ENCODE results near the gene ATP5PD. TPM values are rescaled to one million over a fixed set of nuclear protein-coding genes. Genes with fewer than 3 reads are reported as not detected.

ATP5PD gene
- 592 TPM for polyA plus RNA-seq (2013, experiment 1 of 2)
- 600 TPM for polyA plus RNA-seq (2013, experiment 2 of 2)

DNA sequence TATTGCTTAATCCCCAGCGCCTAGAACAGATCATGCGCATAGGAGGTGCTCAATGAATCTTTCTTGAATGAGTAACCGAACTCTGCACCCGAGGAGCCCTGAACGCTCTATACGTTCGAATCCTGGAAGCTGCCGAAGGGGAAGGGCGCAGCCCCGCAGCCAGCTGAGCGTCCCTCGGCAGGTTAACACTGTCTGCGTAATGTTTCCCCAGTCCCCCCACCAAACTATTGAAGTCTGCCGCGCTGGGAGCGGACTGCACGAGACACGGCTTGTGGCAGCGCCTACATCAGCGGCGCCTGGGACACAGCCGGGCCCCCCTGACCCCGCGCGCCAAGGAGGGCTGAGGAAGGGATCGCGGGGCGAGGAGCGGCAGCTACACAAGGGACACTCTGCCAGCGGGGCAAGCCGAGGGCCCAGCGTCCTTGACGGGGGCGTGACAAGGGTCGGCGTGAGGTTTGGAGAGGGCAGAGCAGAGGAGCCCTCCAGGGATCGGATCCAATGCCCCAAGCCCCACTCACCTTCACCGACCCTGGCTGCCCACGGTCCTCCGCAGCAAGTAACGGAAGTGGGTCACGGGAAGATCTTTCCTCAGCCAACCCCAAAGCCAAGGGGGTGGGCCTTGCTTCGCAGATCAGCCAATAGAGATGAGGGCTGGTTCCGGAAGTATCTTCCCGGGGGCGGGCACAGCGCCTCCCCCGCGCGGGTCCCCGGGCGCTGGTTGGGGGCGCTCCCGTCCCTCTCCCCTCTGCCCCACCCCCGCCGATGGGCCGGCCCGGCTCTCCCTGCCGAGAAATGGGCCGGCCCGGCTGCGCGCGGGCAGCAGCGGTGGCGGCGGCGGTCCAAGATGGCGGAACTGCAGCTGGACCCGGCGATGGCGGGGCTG lies at the start of gene ATP5PD, which contains the start of gene KCTD2:
Gene ATP5PD (minus strand): TSS at position 563 of the 883 bp plus-strand sequence. CDS start 4,319 bp downstream, outside the sequence.
Gene KCTD2 (plus strand): TSS at position 819 of the 883 bp plus-strand sequence. CDS start 26 bp downstream, at position 845.
- Histone ChIP-seq H4K8ac (ENCODE audit: low read depth, low read length) (peak within 1 kb of the TSS; percentile 79), H3K9ac (ENCODE audit: low read length) (peak within 1 kb of the TSS; percentile 99), H4K5ac (ENCODE audit: low read length) (no peak within 1 kb of the TSS), H3K4ac (ENCODE audit: low read depth, low read length) (peak within 1 kb of the TSS; percentile 90), H3K79me2 (ENCODE audit: control insufficient read depth, insufficient read depth, low read length) (peaks cover 33% of the 10 kb centered on the region), H3K79me1 (ENCODE audit: low read length) (peaks cover 8% of the 10 kb centered on the region), H3K4me3 (ENCODE audit: low read length) (peak within 1 kb of the TSS; percentile 77), H3K27me3 (ENCODE audit: insufficient read depth, low read length, poor library complexity) (no peaks in the 10 kb centered on the region), H3K23ac (ENCODE audit: low read length) (peak within 1 kb of the TSS; percentile 97), H3K4me2 (ENCODE audit: low read length) (peak within 1 kb of the TSS; percentile 63), H3K56ac (ENCODE audit: low read length) (peak within 1 kb of the TSS; percentile 100), H2AK5ac (ENCODE audit: low read length) (peak within 1 kb of the TSS; percentile 17), H3K4me1 (ENCODE audit: control insufficient read depth, low read depth, low read length) (peaks cover 12% of the 10 kb centered on the region), H2BK120ac (ENCODE audit: low read depth, low read length) (peak within 1 kb of the TSS; percentile 0), H3K27ac (ENCODE audit: low read depth, low read length) (peak within 1 kb of the TSS; percentile 93), H2BK15ac (replicated peaks; ENCODE audit: low read depth) (no peak within 1 kb of the TSS), H3K18ac (ENCODE audit: low read length) (peak within 1 kb of the TSS; percentile 91), H3K36me3 (ENCODE audit: control insufficient read depth, insufficient read depth, low read length) (peaks cover 2% of the 10 kb centered on the region), H2BK5ac (ENCODE audit: low read length) (peak within 1 kb of the TSS; percentile 98)
- DNase-seq = peak; percentile 99
- no CpG with 5 or more reads among the region's 72 CpGs for WGBS (ENCODE audit: extremely low coverage, insufficient coverage, low lambda C conversion rate)

DNA sequence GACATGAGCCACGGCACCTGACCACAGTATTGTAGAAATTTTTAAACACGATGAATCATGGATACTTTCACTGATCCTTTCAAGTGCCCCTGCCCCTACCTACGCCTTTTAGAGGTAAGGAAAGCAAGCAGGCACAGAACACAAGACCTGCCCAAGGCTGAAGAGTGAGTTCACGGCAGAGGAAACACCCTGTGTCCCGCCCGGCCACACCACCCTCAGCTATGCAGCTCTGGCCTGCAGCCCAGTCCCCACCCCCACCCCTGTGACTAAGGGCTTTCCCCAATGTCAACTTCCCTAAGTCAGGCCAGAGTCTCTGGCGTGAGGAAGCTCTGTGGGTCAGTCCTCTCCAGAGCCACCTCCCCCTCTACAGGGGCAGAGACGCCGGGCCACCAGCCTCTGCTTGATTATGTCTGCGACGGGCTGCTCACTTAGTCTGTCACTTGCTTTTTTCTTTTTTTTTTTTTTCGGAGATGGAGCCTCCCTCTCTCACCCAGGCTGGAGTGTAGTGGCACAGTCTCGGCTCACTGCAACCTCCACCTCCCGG lies 49.4 kb upstream of the ATP5PD start:
- Histone ChIP-seq H3K27ac (ENCODE audit: low read depth, low read length) (no peak overlapping the region), H4K8ac (ENCODE audit: low read depth, low read length) (no peak overlapping the region), H3K36me3 (ENCODE audit: control insufficient read depth, insufficient read depth, low read length) (peaks cover 9% of the 10 kb centered on the region)

DNA sequence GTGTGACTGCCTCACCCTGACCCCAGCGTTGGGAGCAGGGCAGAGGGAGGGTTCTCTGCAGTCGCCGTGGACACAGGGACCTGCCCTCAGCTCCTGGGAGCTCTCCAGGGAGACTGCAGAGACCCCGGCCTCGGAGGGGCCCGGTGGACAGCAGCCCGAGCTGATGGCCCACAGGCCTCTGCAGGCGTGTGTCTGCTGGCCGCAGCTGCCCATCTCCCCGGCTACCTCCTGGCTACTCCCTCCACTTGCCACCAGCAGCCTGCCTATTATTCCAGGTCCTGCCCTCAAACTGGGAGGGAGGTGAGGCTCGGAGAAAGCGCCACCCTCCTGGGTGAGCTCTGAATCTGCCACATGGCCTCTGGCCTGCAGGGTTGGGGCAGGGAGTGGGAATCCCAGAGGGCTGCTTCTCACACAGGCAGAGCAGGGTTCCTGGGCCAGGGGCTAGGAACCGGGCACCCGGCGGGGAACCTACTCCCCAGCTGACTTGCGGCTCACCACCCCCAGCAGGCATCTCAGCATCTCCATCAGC lies 48.2 kb upstream of the ATP5PD start:
- H3K4me2 ChIP-seq (ENCODE audit: low read length) = no peak overlapping the region
- no peaks in the 10 kb centered on the region for H3K27me3 ChIP-seq (ENCODE audit: insufficient read depth, low read length, poor library complexity)
- no peak overlapping the region for H2BK5ac ChIP-seq (ENCODE audit: low read length)
- H3K27ac ChIP-seq (ENCODE audit: low read depth, low read length) = peak overlapping the region; percentile 16
- no peak overlapping the region for H2BK15ac ChIP-seq (replicated peaks; ENCODE audit: low read depth)
- H3K36me3 ChIP-seq (ENCODE audit: control insufficient read depth, insufficient read depth, low read length) = peaks cover 1% of the 10 kb centered on the region
- no peak overlapping the region for H3K4me3 ChIP-seq (ENCODE audit: low read length)
- H2BK120ac ChIP-seq (ENCODE audit: low read depth, low read length) = no peak overlapping the region
- H3K79me1 ChIP-seq (ENCODE audit: low read length) = peaks cover 24% of the 10 kb centered on the region
- no peak overlapping the region for H4K5ac ChIP-seq (ENCODE audit: low read length)
- peaks cover 14% of the 10 kb centered on the region for H3K4me1 ChIP-seq (ENCODE audit: control insufficient read depth, low read depth, low read length)
- no peak overlapping the region for H3K23ac ChIP-seq (ENCODE audit: low read length)
- H3K56ac ChIP-seq (ENCODE audit: low read length) = no peak overlapping the region
- H3K4ac ChIP-seq (ENCODE audit: low read depth, low read length) = no peak overlapping the region
- no CpG with 5 or more reads among the region's 16 CpGs for WGBS (ENCODE audit: extremely low coverage, insufficient coverage, low lambda C conversion rate)
- H3K18ac ChIP-seq (ENCODE audit: low read length) = no peak overlapping the region
- DNase-seq = no peak
- H4K8ac ChIP-seq (ENCODE audit: low read depth, low read length) = no peak overlapping the region
- no peak overlapping the region for H2AK5ac ChIP-seq (ENCODE audit: low read length)
- peaks cover 23% of the 10 kb centered on the region for H3K79me2 ChIP-seq (ENCODE audit: control insufficient read depth, insufficient read depth, low read length)
- no peak overlapping the region for H3K9ac ChIP-seq (ENCODE audit: low read length)

More for the DNA sequence above, 49.4 kb upstream of the ATP5PD start:
- H2BK120ac ChIP-seq (ENCODE audit: low read depth, low read length) = no peak overlapping the region
- no peak overlapping the region for H2BK15ac ChIP-seq (replicated peaks; ENCODE audit: low read depth)
- H2BK5ac ChIP-seq (ENCODE audit: low read length) = no peak overlapping the region
- H3K56ac ChIP-seq (ENCODE audit: low read length) = peak overlapping the region; percentile 22
- H3K4ac ChIP-seq (ENCODE audit: low read depth, low read length) = no peak overlapping the region
- H3K79me2 ChIP-seq (ENCODE audit: control insufficient read depth, insufficient read depth, low read length) = peaks cover 17% of the 10 kb centered on the region
- WGBS (ENCODE audit: extremely low coverage, insufficient coverage, low lambda C conversion rate) = no CpG with 5 or more reads among the region's 14 CpGs
- H3K4me1 ChIP-seq (ENCODE audit: control insufficient read depth, low read depth, low read length) = peaks cover 8% of the 10 kb centered on the region
- H2AK5ac ChIP-seq (ENCODE audit: low read length) = no peak overlapping the region
- no peak overlapping the region for H3K4me3 ChIP-seq (ENCODE audit: low read length)
- H3K4me2 ChIP-seq (ENCODE audit: low read length) = no peak overlapping the region
- no peaks in the 10 kb centered on the region for H3K27me3 ChIP-seq (ENCODE audit: insufficient read depth, low read length, poor library complexity)
- no peak overlapping the region for H3K18ac ChIP-seq (ENCODE audit: low read length)
- H3K23ac ChIP-seq (ENCODE audit: low read length) = no peak overlapping the region
- peaks cover 17% of the 10 kb centered on the region for H3K79me1 ChIP-seq (ENCODE audit: low read length)
- no peak overlapping the region for H4K5ac ChIP-seq (ENCODE audit: low read length)
- peak; percentile 91 for DNase-seq
- H3K9ac ChIP-seq (ENCODE audit: low read length) = no peak overlapping the region

DNA sequence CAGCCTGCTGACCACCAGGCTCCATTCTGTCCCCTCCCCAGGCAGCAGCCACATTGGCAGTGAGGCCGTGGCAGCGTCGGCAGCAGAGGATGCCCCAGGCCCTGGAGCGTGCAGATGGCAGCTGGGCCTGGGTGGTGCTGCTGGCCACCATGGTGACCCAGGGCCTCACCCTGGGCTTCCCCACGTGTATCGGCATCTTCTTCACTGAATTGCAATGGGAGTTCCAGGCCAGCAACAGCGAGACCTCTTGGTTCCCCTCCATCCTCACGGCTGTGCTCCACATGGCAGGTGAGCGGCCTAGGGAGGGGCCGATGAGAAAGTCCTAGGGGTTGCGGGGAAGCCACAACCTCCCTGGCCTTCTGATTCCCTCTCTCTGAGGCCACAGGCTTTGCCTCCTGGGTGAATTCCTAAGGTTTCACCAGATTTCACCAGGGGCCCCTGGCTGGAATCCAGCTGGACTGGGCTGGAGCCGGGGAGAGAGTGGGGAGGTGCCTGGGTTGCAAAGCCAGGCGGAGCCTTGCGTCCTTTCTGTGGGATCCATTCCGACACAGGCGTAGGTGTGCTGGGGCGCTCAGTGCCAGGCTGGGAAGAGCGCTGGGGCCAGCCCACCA lies 46.9 kb upstream of the ATP5PD start:
- Histone ChIP-seq H2BK15ac (replicated peaks; ENCODE audit: low read depth) (no peak overlapping the region), H4K8ac (ENCODE audit: low read depth, low read length) (no peak overlapping the region), H3K4me2 (ENCODE audit: low read length) (no peak overlapping the region), H2BK5ac (ENCODE audit: low read length) (no peak overlapping the region), H3K27ac (ENCODE audit: low read depth, low read length) (no peak overlapping the region), H3K4ac (ENCODE audit: low read depth, low read length) (no peak overlapping the region), H3K4me1 (ENCODE audit: control insufficient read depth, low read depth, low read length) (peaks cover 14% of the 10 kb centered on the region), H3K18ac (ENCODE audit: low read length) (no peak overlapping the region), H2AK5ac (ENCODE audit: low read length) (no peak overlapping the region), H3K23ac (ENCODE audit: low read length) (no peak overlapping the region), H4K5ac (ENCODE audit: low read length) (no peak overlapping the region), H3K4me3 (ENCODE audit: low read length) (no peak overlapping the region), H3K9ac (ENCODE audit: low read length) (no peak overlapping the region), H3K79me1 (ENCODE audit: low read length) (peaks cover 24% of the 10 kb centered on the region), H3K27me3 (ENCODE audit: insufficient read depth, low read length, poor library complexity) (no peaks in the 10 kb centered on the region), H3K36me3 (ENCODE audit: control insufficient read depth, insufficient read depth, low read length) (peaks cover 1% of the 10 kb centered on the region), H3K79me2 (ENCODE audit: control insufficient read depth, insufficient read depth, low read length) (peaks cover 24% of the 10 kb centered on the region), H2BK120ac (ENCODE audit: low read depth, low read length) (no peak overlapping the region), H3K56ac (ENCODE audit: low read length) (no peak overlapping the region)
- no CpG with 5 or more reads among the region's 18 CpGs for WGBS (ENCODE audit: extremely low coverage, insufficient coverage, low lambda C conversion rate)
- DNase-seq = no peak

GRCh38 chr17:75091855-75092327 lies 45.1 kb upstream of the ATP5PD start:
- Histone ChIP-seq H3K18ac (ENCODE audit: low read length) (no peak overlapping the region), H3K4me3 (ENCODE audit: low read length) (no peak overlapping the region), H3K4ac (ENCODE audit: low read depth, low read length) (no peak overlapping the region), H2BK15ac (replicated peaks; ENCODE audit: low read depth) (no peak overlapping the region), H2BK120ac (ENCODE audit: low read depth, low read length) (no peak overlapping the region), H3K27ac (ENCODE audit: low read depth, low read length) (no peak overlapping the region), H3K36me3 (ENCODE audit: control insufficient read depth, insufficient read depth, low read length) (no peaks in the 10 kb centered on the region), H3K9ac (ENCODE audit: low read length) (peak overlapping the region; percentile 65), H2BK5ac (ENCODE audit: low read length) (peak overlapping the region; percentile 42), H4K8ac (ENCODE audit: low read depth, low read length) (no peak overlapping the region), H3K79me1 (ENCODE audit: low read length) (peaks cover 24% of the 10 kb centered on the region), H3K23ac (ENCODE audit: low read length) (peak overlapping the region; percentile 73), H3K4me1 (ENCODE audit: control insufficient read depth, low read depth, low read length) (peaks cover 16% of the 10 kb centered on the region), H2AK5ac (ENCODE audit: low read length) (peak overlapping the region; percentile 33), H3K4me2 (ENCODE audit: low read length) (peak overlapping the region; percentile 16), H3K79me2 (ENCODE audit: control insufficient read depth, insufficient read depth, low read length) (peaks cover 24% of the 10 kb centered on the region), H3K27me3 (ENCODE audit: insufficient read depth, low read length, poor library complexity) (no peaks in the 10 kb centered on the region), H3K56ac (ENCODE audit: low read length) (peak overlapping the region; percentile 72), H4K5ac (ENCODE audit: low read length) (no peak overlapping the region)
- WGBS (ENCODE audit: extremely low coverage, insufficient coverage, low lambda C conversion rate) = no CpG with 5 or more reads among the region's 10 CpGs
- DNase-seq = no peak
